Measurements from ENCODE around the gene CHD5.

CHD5 gene

DNA sequence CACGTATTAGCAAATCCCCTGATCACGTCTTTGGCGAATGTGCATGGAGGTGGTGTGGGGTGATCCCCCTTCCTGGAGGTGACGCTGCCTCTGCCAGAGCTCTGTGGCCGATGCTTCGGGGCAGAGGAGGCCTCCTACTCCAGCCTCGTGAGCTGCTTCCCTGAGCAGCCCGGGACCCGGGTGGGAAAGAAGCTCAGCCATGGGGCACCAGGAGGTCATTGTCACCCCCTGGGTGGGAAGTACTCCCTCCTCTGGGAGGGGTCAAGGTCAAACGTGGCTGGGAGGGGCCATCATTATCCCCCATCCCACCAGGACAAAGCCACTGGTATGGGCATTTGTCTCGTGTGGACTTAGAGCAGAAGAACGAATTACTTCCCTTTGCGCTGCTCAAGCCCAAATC lies 93.8 kb downstream of the CHD5 start:
- DNase-seq (ENCODE audit: extremely low read depth, low read depth), result no peak
- TF ChIP-seq, protein P1, sequence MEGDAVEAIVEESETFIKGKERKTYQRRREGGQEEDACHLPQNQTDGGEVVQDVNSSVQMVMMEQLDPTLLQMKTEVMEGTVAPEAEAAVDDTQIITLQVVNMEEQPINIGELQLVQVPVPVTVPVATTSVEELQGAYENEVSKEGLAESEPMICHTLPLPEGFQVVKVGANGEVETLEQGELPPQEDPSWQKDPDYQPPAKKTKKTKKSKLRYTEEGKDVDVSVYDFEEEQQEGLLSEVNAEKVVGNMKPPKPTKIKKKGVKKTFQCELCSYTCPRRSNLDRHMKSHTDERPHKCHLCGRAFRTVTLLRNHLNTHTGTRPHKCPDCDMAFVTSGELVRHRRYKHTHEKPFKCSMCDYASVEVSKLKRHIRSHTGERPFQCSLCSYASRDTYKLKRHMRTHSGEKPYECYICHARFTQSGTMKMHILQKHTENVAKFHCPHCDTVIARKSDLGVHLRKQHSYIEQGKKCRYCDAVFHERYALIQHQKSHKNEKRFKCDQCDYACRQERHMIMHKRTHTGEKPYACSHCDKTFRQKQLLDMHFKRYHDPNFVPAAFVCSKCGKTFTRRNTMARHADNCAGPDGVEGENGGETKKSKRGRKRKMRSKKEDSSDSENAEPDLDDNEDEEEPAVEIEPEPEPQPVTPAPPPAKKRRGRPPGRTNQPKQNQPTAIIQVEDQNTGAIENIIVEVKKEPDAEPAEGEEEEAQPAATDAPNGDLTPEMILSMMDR (IDR thresholded peaks at IDR 0.05; ENCODE audit: low read depth, low read length, missing control alignments), result no peak
- H3K4me3 ChIP-seq (replicated peaks; ENCODE audit: low read depth, low read length), result no peak overlapping the region

- no peak for DNase-seq (ENCODE audit: extremely low read depth, low read depth)
- TF ChIP-seq, protein P1 (IDR thresholded peaks at IDR 0.05; ENCODE audit: low read depth, low read length, missing control alignments), result no peak
- no peak overlapping the region for H3K4me3 ChIP-seq (replicated peaks; ENCODE audit: low read depth, low read length)
Measured at GRCh38 chr1:6085666-6086065, 94.5 kb downstream of the CHD5 start.

DNA sequence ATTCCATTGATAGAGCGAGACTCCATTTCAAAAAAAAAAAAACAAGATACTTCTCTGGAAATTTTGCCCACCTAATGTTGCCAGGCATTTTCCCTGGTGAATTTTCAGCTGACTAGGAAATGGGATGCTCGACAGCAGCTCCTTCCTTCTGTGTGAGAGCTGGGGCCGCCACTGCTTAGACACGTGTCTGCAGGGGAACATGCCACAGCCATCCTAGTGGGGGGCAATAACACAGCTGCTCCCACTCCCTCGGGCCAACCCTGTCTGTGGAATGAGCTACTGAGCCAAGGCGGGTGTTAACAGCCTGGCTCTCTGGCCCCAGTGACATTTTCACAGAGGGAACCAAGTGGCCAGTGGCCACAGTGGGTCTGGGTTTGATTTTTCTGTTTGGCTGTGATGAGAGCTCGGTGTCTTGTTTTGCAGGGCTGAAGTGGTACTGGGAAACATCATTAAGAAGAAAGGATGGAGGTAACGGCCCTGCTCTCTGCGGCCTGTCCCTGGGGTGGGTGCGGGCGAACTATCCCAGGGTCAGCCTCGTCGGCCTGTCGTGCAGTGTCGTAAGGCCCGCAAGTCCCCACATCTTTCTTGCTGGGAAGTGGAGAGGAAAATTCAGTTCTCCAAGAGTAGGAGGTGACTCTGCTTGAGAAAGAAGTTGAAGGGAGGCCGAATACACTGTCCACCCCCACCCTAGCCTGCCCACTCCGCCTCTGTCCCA lies 95.2 kb downstream of the CHD5 start:
- TF ChIP-seq, protein P1 (IDR thresholded peaks at IDR 0.05; ENCODE audit: low read depth, low read length, missing control alignments), result no peak
- DNase-seq (ENCODE audit: extremely low read depth, low read depth), result no peak
- no peak overlapping the region for H3K4me3 ChIP-seq (replicated peaks; ENCODE audit: low read depth, low read length)

GRCh38 chr1:6083801-6084446 lies 96.2 kb downstream of the CHD5 start:
- no peak overlapping the region for H3K4me3 ChIP-seq (replicated peaks; ENCODE audit: low read depth, low read length)
- TF ChIP-seq, protein P1 (IDR thresholded peaks at IDR 0.05; ENCODE audit: low read depth, low read length, missing control alignments), result no peak
- no peak for DNase-seq (ENCODE audit: extremely low read depth, low read depth)

DNA sequence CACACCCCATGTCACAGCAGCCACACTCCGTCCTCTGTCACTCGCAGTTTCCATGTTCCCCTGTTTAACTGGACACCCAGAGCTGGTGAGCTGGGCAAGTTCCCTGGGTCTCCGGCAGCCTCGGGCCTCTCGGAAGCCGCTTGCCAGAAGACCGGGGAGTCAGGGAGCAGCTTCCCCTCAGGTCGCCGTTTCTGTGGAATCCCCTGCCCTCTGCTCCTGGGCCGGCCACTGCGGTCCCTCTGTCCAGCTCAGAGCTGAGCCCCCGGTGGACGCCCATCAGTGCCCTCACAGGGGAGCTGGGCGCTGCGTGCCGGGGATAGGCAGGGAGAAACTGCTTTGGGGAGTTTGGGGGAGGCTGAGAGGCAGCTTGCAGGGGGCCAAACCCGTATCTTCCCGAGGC lies 96.7 kb downstream of the CHD5 start:
- TF ChIP-seq, protein P1 (IDR thresholded peaks at IDR 0.05; ENCODE audit: low read depth, low read length, missing control alignments), result no peak
- H3K4me3 ChIP-seq (replicated peaks; ENCODE audit: low read depth, low read length), result no peak overlapping the region
- DNase-seq (ENCODE audit: extremely low read depth, low read depth), result no peak

- TF ChIP-seq, protein P1 (IDR thresholded peaks at IDR 0.05; ENCODE audit: low read depth, low read length, missing control alignments), result peak; percentile 66
- no peak for DNase-seq (ENCODE audit: extremely low read depth, low read depth)
- H3K4me3 ChIP-seq (replicated peaks; ENCODE audit: low read depth, low read length), result no peak overlapping the region
Measured at GRCh38 chr1:6082430-6082971, 97.6 kb downstream of the CHD5 start.
